NCI-H2196 treated with DMSO at 0.1 percent for 48 hours (cell line): Measurements from ENCODE around the gene SPARCL1.
A peak's percentile ranks its signal among the peaks of the same experiment; 100 is the strongest.

Source experiments
- DNase-seq: peaks from one replicate; lab custom pipeline; 2025; ENCODE audit not compliant: unreplicated experiment; lab: John Stamatoyannopoulos, UW

Gene SPARCL1

GRCh38 chr4:87541956-87542709 is 13.0 kb upstream of the SPARCL1 start:
- DNase-seq: no peak

GRCh38 chr4:87541521-87541920 is 12.3 kb upstream of the SPARCL1 start:
- DNase-seq: no peak

GRCh38 chr4:87540146-87541058 is 11.2 kb upstream of the SPARCL1 start:
- no peak for DNase-seq

GRCh38 chr4:87532907-87533306 is 3.7 kb upstream of the SPARCL1 start:
- no peak for DNase-seq

GRCh38 chr4:87532109-87532508 is 2.9 kb upstream of the SPARCL1 start:
- no peak for DNase-seq

GRCh38 chr4:87531621-87532020 is 2.4 kb upstream of the SPARCL1 start:
- no peak for DNase-seq

- DNase-seq: no peak
Measured at GRCh38 chr4:87530868-87531267, 1.7 kb upstream of the SPARCL1 start.

- no peak for DNase-seq
Measured at GRCh38 chr4:87530229-87530628, 1.1 kb upstream of the SPARCL1 start.

- DNase-seq: no peak
Measured at GRCh38 chr4:87527431-87528220, 1.6 kb downstream of the SPARCL1 start.

GRCh38 chr4:87525636-87526295 is 3.4 kb downstream of the SPARCL1 start:
- no peak for DNase-seq

- no peak for DNase-seq
Measured at GRCh38 chr4:87524456-87524855, 4.7 kb downstream of the SPARCL1 start.

GRCh38 chr4:87523307-87523706 is 5.9 kb downstream of the SPARCL1 start:
- no peak for DNase-seq

GRCh38 chr4:87521757-87522374 is 7.3 kb downstream of the SPARCL1 start:
- peak; percentile 8 for DNase-seq

GRCh38 chr4:87521319-87521718 is 7.9 kb downstream of the SPARCL1 start:
- DNase-seq: no peak

- no peak for DNase-seq
Measured at GRCh38 chr4:87517621-87518020, 11.6 kb downstream of the SPARCL1 start.

- DNase-seq: no peak
Measured at GRCh38 chr4:87516683-87517082, 12.5 kb downstream of the SPARCL1 start.

- DNase-seq: no peak
Measured at GRCh38 chr4:87512400-87512799, 16.8 kb downstream of the SPARCL1 start.

GRCh38 chr4:87511500-87511899 is 17.7 kb downstream of the SPARCL1 start:
- DNase-seq: no peak

- no peak for DNase-seq
Measured at GRCh38 chr4:87510747-87511146, 18.4 kb downstream of the SPARCL1 start.

- no peak for DNase-seq
Measured at GRCh38 chr4:87506974-87507701, 22.0 kb downstream of the SPARCL1 start.
